IMR-90 (cell line): ENCODE results near the gene KCNMA1. TPM values are rescaled to one million over a fixed set of nuclear protein-coding genes. Genes with fewer than 3 reads are reported as not detected.

Source experiments
- ATAC-seq: fragments of 200-7000 bp; cut with Tn5 transposase; 2 replicates; pipeline ENCODE4 v1.9.1; 2020; ENCODE audit warnings: low read depth, mild to moderate bottlenecking, moderate library complexity
- BruUV-seq: library from RNA; stranded (reverse); fragments of 400-500 nt; replicated peaks from 2 replicates; lab custom pipeline; 2021; lab: Mats Ljungman, UMichigan
- CTCF ChIA-PET: fragments of 300-600 bp; formaldehyde crosslinking; extraction: SDS; loops from one replicate; lab custom pipeline; 2021; ENCODE audit warnings: antibody characterized with exemption; lab: Yijun Ruan, JAX
- POLR2A ChIA-PET: fragments of 300-600 bp; sonication (Branson Sonifier 250); formaldehyde crosslinking; loops from one replicate; lab custom pipeline; 2022; ENCODE audit warnings: antibody characterized with exemption; ENCODE audit not compliant: unreplicated experiment; lab: Charles Lee
- DNase-seq: peaks from one replicate; pipeline ENCODE4 v3.0.0; 2013
- H2AFZ ChIP-seq: replicated peaks from 2 replicates; pipeline ENCODE3; 2013; ENCODE audit warnings: low read length, mild to moderate bottlenecking; ENCODE audit not compliant: poor library complexity
- H2AK5ac ChIP-seq: 2 replicates; pipeline ENCODE4 v1.6.1; 2013; ENCODE audit warnings: low read depth, low read length, inconsistent platforms
- H2AK9ac ChIP-seq: replicated peaks from 2 replicates; pipeline ENCODE3; 2013; ENCODE audit warnings: mild to moderate bottlenecking, low read depth, low read length, moderate library complexity; ENCODE audit not compliant: poor library complexity
- H2BK120ac ChIP-seq: 2 replicates; pipeline ENCODE4 v1.6.1; 2013; ENCODE audit warnings: low read depth, low read length, inconsistent platforms
- H2BK15ac ChIP-seq: 3 replicates; pipeline ENCODE4 v1.6.1; 2013; ENCODE audit warnings: low read depth, low read length, inconsistent platforms
- H2BK20ac ChIP-seq: 2 replicates; pipeline ENCODE4 v1.6.1; 2013; ENCODE audit warnings: low read depth, mild to moderate bottlenecking, inconsistent platforms, low read length, moderate library complexity
- H2BK5ac ChIP-seq: 2 replicates; pipeline ENCODE4 v1.6.1; 2013; ENCODE audit warnings: mild to moderate bottlenecking, low read depth, low read length, inconsistent platforms; ENCODE audit not compliant: poor library complexity, severe bottlenecking
- H3K14ac ChIP-seq: replicated peaks from 2 replicates; pipeline ENCODE4 v1.6.1; 2013; ENCODE audit warnings: low read depth, low read length, inconsistent platforms
- H3K18ac ChIP-seq: 2 replicates; pipeline ENCODE4 v1.6.1; 2013; ENCODE audit warnings: low read depth, low read length, control low read depth
- H3K23ac ChIP-seq: 2 replicates; pipeline ENCODE4 v1.6.1; 2013; ENCODE audit warnings: low read depth, low read length, inconsistent platforms
- H3K27ac ChIP-seq: 2 replicates; pipeline ENCODE4 v1.5.1; 2013; ENCODE audit warnings: mild to moderate bottlenecking, control low read depth, low read length; ENCODE audit not compliant: insufficient read depth
- H3K27me3 ChIP-seq: 2 replicates; pipeline ENCODE4 v1.6.1; 2013; ENCODE audit warnings: low read length; ENCODE audit not compliant: control insufficient read depth, insufficient read depth
- H3K36me3 ChIP-seq: 2 replicates; pipeline ENCODE4 v1.6.1; 2013; ENCODE audit warnings: low read length, mixed read lengths; ENCODE audit not compliant: control insufficient read depth, insufficient read depth
- H3K4ac ChIP-seq: 2 replicates; pipeline ENCODE4 v1.6.1; 2013; ENCODE audit warnings: low read depth, low read length, inconsistent platforms
- H3K4me1 ChIP-seq: 2 replicates; pipeline ENCODE4 v1.6.1; 2013; ENCODE audit warnings: low read length, mixed read lengths; ENCODE audit not compliant: control insufficient read depth, insufficient read depth
- H3K4me2 ChIP-seq: 2 replicates; pipeline ENCODE4 v1.6.1; 2013; ENCODE audit warnings: low read depth, mild to moderate bottlenecking, control low read depth, low read length, moderate library complexity
- H3K4me3 ChIP-seq: 2 replicates; pipeline ENCODE4 v1.5.1; 2013; ENCODE audit warnings: low read depth, mild to moderate bottlenecking, control low read depth, low read length, moderate library complexity; ENCODE audit not compliant: insufficient read depth
- H3K56ac ChIP-seq: 2 replicates; pipeline ENCODE4 v1.6.1; 2013; ENCODE audit warnings: low read length, inconsistent platforms; ENCODE audit not compliant: insufficient read depth; ENCODE audit errors: extremely low read depth
- H3K79me1 ChIP-seq, 2 experiments: 2 replicates each; pipeline ENCODE4 v1.6.1; 2013; ENCODE audit warnings: low read length in 2 of 2, inconsistent platforms in 1 of 2, low read depth in 1 of 2
- H3K9ac ChIP-seq: 2 replicates; pipeline ENCODE4 v1.6.1; 2013; ENCODE audit warnings: low read depth, low read length, control low read depth
- H3K9me1 ChIP-seq: 2 replicates; pipeline ENCODE4 v1.6.1; 2013; ENCODE audit warnings: low read length, inconsistent platforms; ENCODE audit not compliant: insufficient read depth
- H3K9me3 ChIP-seq: 2 replicates; pipeline ENCODE4 v1.6.1; 2013; ENCODE audit warnings: low read length; ENCODE audit not compliant: control insufficient read depth, insufficient read depth
- H4K20me1 ChIP-seq: 2 replicates; pipeline ENCODE4 v1.6.1; 2013; ENCODE audit warnings: low read length, inconsistent platforms; ENCODE audit not compliant: insufficient read depth
- H4K5ac ChIP-seq: 2 replicates; pipeline ENCODE4 v1.6.1; 2013; ENCODE audit warnings: mild to moderate bottlenecking, low read depth, low read length, control low read depth
- H4K8ac ChIP-seq, 2 experiments: 2 replicates each; pipeline ENCODE4 v1.6.1; 2013; ENCODE audit warnings: low read depth in 2 of 2, low read length in 2 of 2, control low read depth in 1 of 2, inconsistent platforms in 1 of 2
- H4K91ac ChIP-seq: 2 replicates; pipeline ENCODE4 v1.6.1; 2013; ENCODE audit warnings: low read depth, low read length, inconsistent platforms; ENCODE audit not compliant: insufficient read depth
- BHLHE40 ChIP-seq: fragments of 150-350 bp; IDR thresholded peaks from 2 replicates; pipeline ENCODE4 v1.6.1; 2016; ENCODE audit warnings: mild to moderate bottlenecking, low read depth, low read length
- CEBPB ChIP-seq: IDR thresholded peaks from 2 replicates; pipeline ENCODE4 v1.6.1; 2012; ENCODE audit warnings: low read depth, low read length, improper control_type of control experiment
- ELK1 ChIP-seq: fragments of 150-350 bp; IDR thresholded peaks from 2 replicates; pipeline ENCODE4 v1.6.1; 2016; ENCODE audit warnings: low read depth, mild to moderate bottlenecking, low read length, moderate library complexity, borderline replicate concordance
- MAFK ChIP-seq: IDR thresholded peaks from 2 replicates; pipeline ENCODE4 v1.6.1; 2012; ENCODE audit warnings: low read depth, low read length, improper control_type of control experiment
- POLR2A ChIP-seq: IDR thresholded peaks from 2 replicates; pipeline ENCODE4 v1.6.1; 2012; ENCODE audit warnings: mild to moderate bottlenecking, low read depth, low read length
- RAD21 ChIP-seq: IDR thresholded peaks from 2 replicates; pipeline ENCODE4 v1.6.1; 2012; ENCODE audit warnings: low read length, improper control_type of control experiment
- RCOR1 ChIP-seq: IDR thresholded peaks from 2 replicates; pipeline ENCODE4 v1.6.1; 2012; ENCODE audit warnings: mild to moderate bottlenecking, low read length, improper control_type of control experiment; ENCODE audit not compliant: insufficient replicate concordance
- SMC3 ChIP-seq: fragments of 150-350 bp; IDR thresholded peaks from 2 replicates; pipeline ENCODE4 v1.6.1; 2016; ENCODE audit warnings: low read depth, mild to moderate bottlenecking, antibody characterized with exemption, low read length, moderate library complexity
- WGBS, 2 experiments: methylation state at CpG; one replicate each; pipeline versions ENCODE4 v1.1.5 to v1.1.7; 2013; ENCODE audit warnings: missing lambda C conversion rate in 2 of 2; ENCODE audit not compliant: insufficient read length in 1 of 2; ENCODE audit errors: extremely low coverage in 2 of 2; 5-methylcytosine and 5-hydroxymethylcytosine counted together
- dilution Hi-C: fragments of 300-500 bp; cut with HindIII; formaldehyde crosslinking; loops from one replicate; pipeline ENCODE4 v1.14.3; 2018; ENCODE audit warnings: low sequenced_read_pairs; ENCODE audit not compliant: unreplicated experiment
- in situ Hi-C: fragments of 300-500 bp; cut with MboI; formaldehyde crosslinking; loops from 3 replicates; pipeline ENCODE4 v1.14.3; 2019; ENCODE audit warnings: low sequenced_read_pairs, inconsistent platforms, mixed read lengths
- intact Hi-C: fragments of 100-400 bp; cut with micrococcal nuclease; formaldehyde crosslinking; loops from 2 replicates; pipeline ENCODE4 v1.10.0; 2022
- polyA plus RNA-seq, 3 experiments: library from polyadenylated mRNA; depleted of rRNA; stranded (reverse); fragments of >200 nt; gene quantifications; 2 replicates each; pipeline ENCODE4 v1.2.3, GENCODE V29; 2012; ENCODE audit warnings: low replicate concordance in 1 of 3
- total RNA-seq: library from RNA; depleted of rRNA; stranded (reverse); fragments of >200 nt; gene quantifications from 2 replicates; pipeline ENCODE4 v1.2.3, GENCODE V29; 2012

The KCNMA1 gene
- total and polyA plus RNA-seq, 2 of the 4 experiments (the other 2 are of a cell fraction), result 25.6 to 29.6 TPM

- Histone ChIP-seq H2AK9ac (no peak overlapping the region), H4K20me1 (no peaks in the 10 kb centered on the region), H3K4me3 (no peak overlapping the region), H2BK20ac (no peak overlapping the region), H3K36me3 (no peaks in the 10 kb centered on the region), H2AK5ac (no peak overlapping the region), H3K14ac (no peak overlapping the region), H2BK5ac (no peak overlapping the region), H3K18ac (no peak overlapping the region), H3K4ac (no peak overlapping the region), H4K91ac (no peak overlapping the region), H3K27ac (no peak overlapping the region), H3K56ac (no peak overlapping the region), H3K9me3 (no peaks in the 10 kb centered on the region), H2AFZ (no peak overlapping the region), H3K9ac (no peak overlapping the region), H3K27me3 (no peaks in the 10 kb centered on the region), H3K23ac (no peak overlapping the region), H2BK120ac (no peak overlapping the region), H3K79me1 (no peaks in the 10 kb centered on the region), H4K5ac (no peak overlapping the region), H3K4me1 (no peaks in the 10 kb centered on the region), H4K8ac (no peak overlapping the region), H3K9me1 (0 out of 2 replicates have a peak, but pooled peaks cover 3% of the 10 kb centered on the region), H3K4me2 (no peak overlapping the region), H2BK15ac (no peak overlapping the region)
- TF ChIP-seq POLR2A (no peak), RCOR1 (no peak), ELK1 (no peak), CEBPB (no peak), RAD21 (no peak), MAFK (no peak), BHLHE40 (no peak), SMC3 (no peak)
- ATAC-seq (no peak), DNase-seq (no peak)
- dilution Hi-C loops (no loop called here), in situ Hi-C loops (no loop called here), intact Hi-C loops (no loop called here)
- no CpG with 5 or more reads among the region's 5 CpGs for WGBS, 2 experiments
- BruUV-seq, result no TSS peak
- ChIA-PET POLR2A (no interaction called here), CTCF (no interaction called here)
Measured at GRCh38 chr10:77547307-77548050, 90.1 kb downstream of the KCNMA1 start.
